Stimulated activated naive B cell treated with anti-CD40 and anti-IgM and Interleukin-4, amounts not matched to agents 10 μg/mL and 1 μg/mL and 100 μg/mL, for 72 hours (primary cell): ENCODE results near the gene KRT73.

Experiments used
- ATAC-seq, 2 donors: fragments of 150-1000 bp; cut with Tn5 transposase; replicated peaks; 2 replicates each; pipeline ENCODE4 v1.10.0; 2021; ENCODE audit warnings: moderate library complexity in 1 of 2
- DNase-seq: peaks from one replicate; pipeline ENCODE4 v3.0.0; 2021
- H3K27ac Mint-ChIP-seq: one replicate; pipeline ENCODE4 v1.8.0; 2022; ENCODE audit warnings: mild to moderate bottlenecking, mixed read lengths
- H3K27me3 Mint-ChIP-seq, 2 donors: one replicate each; pipeline ENCODE4 v1.8.0; 2022; ENCODE audit warnings: mixed read lengths in 2 of 2
- H3K36me3 Mint-ChIP-seq, 2 donors: one replicate each; pipeline ENCODE4 v1.8.0; 2022; ENCODE audit warnings: mixed read lengths in 2 of 2, mild to moderate bottlenecking in 1 of 2
- H3K4me1 Mint-ChIP-seq, 2 donors: one replicate each; pipeline ENCODE4 v1.8.0; 2022; ENCODE audit warnings: mixed read lengths in 2 of 2, mild to moderate bottlenecking in 1 of 2
- H3K4me3 Mint-ChIP-seq, 2 donors: one replicate each; pipeline ENCODE4 v1.8.0; 2022; ENCODE audit warnings: mild to moderate bottlenecking in 2 of 2, mixed read lengths in 2 of 2, moderate library complexity in 1 of 2
- H3K9me3 Mint-ChIP-seq, 2 donors: one replicate each; pipeline ENCODE4 v1.8.0; 2022; ENCODE audit warnings: mixed read lengths in 2 of 2, mild to moderate bottlenecking in 1 of 2

Gene KRT73

GRCh38 chr12:52618216-52618615 is at the start of gene KRT73:
TSS of gene KRT73 (minus strand) at chr12:52618559. CDS start at chr12:52618524, 35 bp downstream.
- no peak for DNase-seq
- H3K27ac Mint-ChIP-seq = no peak within 1 kb of the TSS
- no peak within 1 kb of the TSS for H3K4me3 Mint-ChIP-seq
- H3K36me3 Mint-ChIP-seq = no peaks in the 10 kb centered on the region
- no peak for ATAC-seq
- H3K27me3 Mint-ChIP-seq = peaks cover 21 to 26% of the 10 kb centered on the region in 2 donors
- H3K9me3 Mint-ChIP-seq = peaks cover 0 to 7% of the 10 kb centered on the region in 2 donors
- no peaks in the 10 kb centered on the region for H3K4me1 Mint-ChIP-seq

- Mint-ChIP-seq H3K9me3 (no peaks in the 10 kb centered on the region), H3K4me3 (no peak overlapping the region), H3K36me3 (no peaks in the 10 kb centered on the region), H3K4me1 (no peaks in the 10 kb centered on the region), H3K27me3 (peaks cover 32 to 34% of the 10 kb centered on the region in 2 donors), H3K27ac (no peak overlapping the region)
- no peak for DNase-seq
- ATAC-seq = no peak
Observed at GRCh38 chr12:52667931-52668330, 49.6 kb upstream of the KRT73 start.

- Mint-ChIP-seq H3K36me3 (no peaks in the 10 kb centered on the region), H3K4me1 (no peaks in the 10 kb centered on the region), H3K27me3 (peaks cover 34% of the 10 kb centered on the region in 2 donors), H3K4me3 (no peak overlapping the region), H3K9me3 (no peaks in the 10 kb centered on the region), H3K27ac (no peak overlapping the region)
- no peak for DNase-seq
- ATAC-seq = no peak
Observed at GRCh38 chr12:52667509-52667908, 49.1 kb upstream of the KRT73 start.

- Mint-ChIP-seq H3K36me3 (no peaks in the 10 kb centered on the region), H3K27me3 (peaks cover 37 to 43% of the 10 kb centered on the region in 2 donors)
- no peak for ATAC-seq
Observed at GRCh38 chr12:52666471-52666870, 48.1 kb upstream of the KRT73 start.

GRCh38 chr12:52663420-52663819 is 45.1 kb upstream of the KRT73 start:
- no peak overlapping the region for H3K4me3 Mint-ChIP-seq
- no peak for ATAC-seq
- no peaks in the 10 kb centered on the region for H3K36me3 Mint-ChIP-seq
- H3K9me3 Mint-ChIP-seq = no peaks in the 10 kb centered on the region
- no peak for DNase-seq
- H3K27ac Mint-ChIP-seq = no peak overlapping the region
- peaks cover 37 to 40% of the 10 kb centered on the region in 2 donors for H3K27me3 Mint-ChIP-seq
- no peaks in the 10 kb centered on the region for H3K4me1 Mint-ChIP-seq

More at GRCh38 chr12:52666471-52666870, 48.1 kb upstream of the KRT73 start:
- Mint-ChIP-seq H3K4me3 (no peak overlapping the region), H3K9me3 (no peaks in the 10 kb centered on the region), H3K27ac (no peak overlapping the region), H3K4me1 (no peaks in the 10 kb centered on the region)
- DNase-seq = no peak

- Mint-ChIP-seq H3K9me3 (no peaks in the 10 kb centered on the region), H3K27ac (no peak overlapping the region), H3K27me3 (peaks cover 34 to 42% of the 10 kb centered on the region in 2 donors), H3K4me3 (no peak overlapping the region), H3K4me1 (no peaks in the 10 kb centered on the region), H3K36me3 (no peaks in the 10 kb centered on the region)
- ATAC-seq (no peak), DNase-seq (no peak)
Observed at GRCh38 chr12:52662918-52663229, 44.5 kb upstream of the KRT73 start.

GRCh38 chr12:52662093-52662917 is 43.9 kb upstream of the KRT73 start:
- no peak for DNase-seq
- Mint-ChIP-seq H3K9me3 (no peaks in the 10 kb centered on the region), H3K36me3 (no peaks in the 10 kb centered on the region), H3K27ac (no peak overlapping the region), H3K27me3 (peaks cover 33 to 42% of the 10 kb centered on the region in 2 donors), H3K4me1 (no peaks in the 10 kb centered on the region), H3K4me3 (no peak overlapping the region)
- ATAC-seq = no peak

- H3K4me1 Mint-ChIP-seq = no peaks in the 10 kb centered on the region
- ATAC-seq = no peak
- peaks cover 33 to 40% of the 10 kb centered on the region in 2 donors for H3K27me3 Mint-ChIP-seq
- no peak overlapping the region for H3K4me3 Mint-ChIP-seq
- H3K27ac Mint-ChIP-seq = no peak overlapping the region
- H3K9me3 Mint-ChIP-seq = no peaks in the 10 kb centered on the region
- H3K36me3 Mint-ChIP-seq = no peaks in the 10 kb centered on the region
- no peak for DNase-seq
Observed at GRCh38 chr12:52661668-52662067, 43.3 kb upstream of the KRT73 start.

GRCh38 chr12:52660934-52661499 is 42.7 kb upstream of the KRT73 start:
- H3K36me3 Mint-ChIP-seq = no peaks in the 10 kb centered on the region
- H3K9me3 Mint-ChIP-seq = no peaks in the 10 kb centered on the region
- no peak overlapping the region for H3K4me3 Mint-ChIP-seq
- no peak for ATAC-seq
- H3K27me3 Mint-ChIP-seq = peaks cover 33 to 34% of the 10 kb centered on the region in 2 donors
- DNase-seq = no peak
- H3K4me1 Mint-ChIP-seq = no peaks in the 10 kb centered on the region
- H3K27ac Mint-ChIP-seq = no peak overlapping the region

- Mint-ChIP-seq H3K9me3 (no peaks in the 10 kb centered on the region), H3K27me3 (peaks cover 26 to 30% of the 10 kb centered on the region in 2 donors), H3K36me3 (no peaks in the 10 kb centered on the region), H3K4me1 (no peaks in the 10 kb centered on the region), H3K27ac (no peak overlapping the region), H3K4me3 (no peak overlapping the region)
- DNase-seq (no peak), ATAC-seq (no peak)
Observed at GRCh38 chr12:52659951-52660350, 41.6 kb upstream of the KRT73 start.

- Mint-ChIP-seq H3K4me1 (no peaks in the 10 kb centered on the region), H3K36me3 (no peaks in the 10 kb centered on the region), H3K4me3 (no peak overlapping the region), H3K27me3 (peaks cover 24 to 26% of the 10 kb centered on the region in 2 donors), H3K27ac (no peak overlapping the region), H3K9me3 (no peaks in the 10 kb centered on the region)
- no peak for ATAC-seq
- no peak for DNase-seq
Observed at GRCh38 chr12:52659395-52659794, 41.0 kb upstream of the KRT73 start.

- DNase-seq (no peak), ATAC-seq (no peak)
- no peaks in the 10 kb centered on the region for H3K9me3 Mint-ChIP-seq
- H3K36me3 Mint-ChIP-seq = no peaks in the 10 kb centered on the region
- H3K4me3 Mint-ChIP-seq = no peak overlapping the region
- peaks cover 14 to 17% of the 10 kb centered on the region in 2 donors for H3K27me3 Mint-ChIP-seq
- H3K27ac Mint-ChIP-seq = no peak overlapping the region
- no peaks in the 10 kb centered on the region for H3K4me1 Mint-ChIP-seq
Observed at GRCh38 chr12:52658196-52658595, 39.8 kb upstream of the KRT73 start.

GRCh38 chr12:52657250-52657902 is 39.0 kb upstream of the KRT73 start:
- no peaks in the 10 kb centered on the region for H3K36me3 Mint-ChIP-seq
- no peak overlapping the region for H3K4me3 Mint-ChIP-seq
- no peaks in the 10 kb centered on the region for H3K4me1 Mint-ChIP-seq
- DNase-seq (no peak), ATAC-seq (no peak)
- H3K27ac Mint-ChIP-seq = no peak overlapping the region
- H3K27me3 Mint-ChIP-seq = peaks cover 12 to 14% of the 10 kb centered on the region in 2 donors
- no peaks in the 10 kb centered on the region for H3K9me3 Mint-ChIP-seq

- no peak for DNase-seq
- Mint-ChIP-seq H3K9me3 (no peaks in the 10 kb centered on the region), H3K27ac (no peak overlapping the region), H3K4me3 (no peak overlapping the region), H3K4me1 (no peaks in the 10 kb centered on the region), H3K27me3 (peaks cover 7 to 10% of the 10 kb centered on the region in 2 donors), H3K36me3 (no peaks in the 10 kb centered on the region)
- ATAC-seq = no peak
Observed at GRCh38 chr12:52656616-52657015, 38.3 kb upstream of the KRT73 start.

GRCh38 chr12:52655720-52656124 is 37.4 kb upstream of the KRT73 start:
- DNase-seq (no peak), ATAC-seq (no peak)
- H3K4me3 Mint-ChIP-seq = no peak overlapping the region
- H3K9me3 Mint-ChIP-seq = no peaks in the 10 kb centered on the region
- H3K4me1 Mint-ChIP-seq = no peaks in the 10 kb centered on the region
- peaks cover 7 to 10% of the 10 kb centered on the region in 2 donors for H3K27me3 Mint-ChIP-seq
- H3K36me3 Mint-ChIP-seq = no peaks in the 10 kb centered on the region
- H3K27ac Mint-ChIP-seq = no peak overlapping the region
